GM21786 (cell line): Measurements from ENCODE around the gene GPD1.
"Not testable (repeated sequence)": the region's sequence is repeated elsewhere in the genome, so short reads cannot be mapped to it uniquely, and the experiment has no call there.

Experiments used
- ATAC-seq: cut with Tn5 transposase; IDR thresholded peaks from one replicate; pipeline ENCODE4 v1.9.1; 2021; ENCODE audit not compliant: unreplicated experiment

The GPD1 gene

DNA sequence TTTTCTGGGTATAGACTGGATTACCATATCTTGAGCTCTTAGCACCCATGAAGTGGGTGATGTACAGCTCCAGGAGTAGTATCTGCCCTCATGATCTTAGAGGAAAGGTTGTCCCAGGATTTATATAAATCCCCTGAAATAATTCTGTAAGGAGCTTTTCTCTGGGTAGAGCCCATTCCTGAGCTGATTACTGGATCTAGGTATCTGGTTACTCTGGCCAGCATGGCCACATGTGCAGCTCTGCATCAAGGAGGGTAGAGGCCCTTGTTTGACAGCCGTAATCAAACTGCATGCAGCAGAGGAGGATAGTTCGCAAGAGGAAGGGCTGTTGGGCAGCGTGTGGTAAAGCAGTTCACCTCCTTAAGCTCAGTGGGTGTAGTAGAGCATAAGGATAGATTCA is 16.7 kb downstream of the GPD1 start:
- no peak for ATAC-seq

DNA sequence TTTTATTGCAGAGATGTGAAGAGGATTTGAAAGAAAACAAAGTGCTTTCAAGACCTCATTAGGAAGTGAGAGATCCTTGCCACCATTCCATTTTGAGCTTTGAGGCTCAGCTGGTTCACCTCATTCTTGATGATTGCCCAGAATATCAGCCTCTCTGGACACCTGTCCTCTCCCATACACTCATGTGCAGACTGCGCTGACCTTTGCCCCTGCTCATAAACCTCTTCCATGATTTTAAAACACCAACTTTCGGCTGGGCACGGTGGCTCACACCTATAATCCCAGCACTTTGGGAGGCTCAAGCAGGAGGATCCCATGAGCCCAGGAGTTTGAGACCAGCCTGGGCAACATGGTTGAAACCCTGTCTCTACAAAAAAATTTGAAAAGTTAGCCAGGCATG is 17.1 kb downstream of the GPD1 start:
- no peak for ATAC-seq

DNA sequence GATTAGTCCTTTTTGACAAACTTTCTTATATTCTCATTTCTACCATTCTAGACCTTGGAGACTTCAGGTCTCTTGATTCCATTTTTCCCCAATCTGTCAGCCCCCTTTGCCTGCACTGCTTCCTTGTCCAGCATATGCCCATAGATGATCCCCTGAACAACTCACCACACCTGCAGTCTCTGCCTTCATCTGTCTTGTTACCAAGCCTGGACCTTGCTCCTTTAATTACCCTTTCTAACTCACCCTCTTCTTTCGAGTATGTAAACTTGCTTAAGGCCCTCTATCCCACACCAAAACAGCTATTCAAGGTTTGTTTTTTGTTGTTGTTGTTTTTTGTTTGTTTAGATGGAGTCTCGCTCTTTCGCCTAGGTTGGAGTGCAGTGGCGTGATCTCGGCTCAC is 17.8 kb downstream of the GPD1 start:
- ATAC-seq, result no peak

DNA sequence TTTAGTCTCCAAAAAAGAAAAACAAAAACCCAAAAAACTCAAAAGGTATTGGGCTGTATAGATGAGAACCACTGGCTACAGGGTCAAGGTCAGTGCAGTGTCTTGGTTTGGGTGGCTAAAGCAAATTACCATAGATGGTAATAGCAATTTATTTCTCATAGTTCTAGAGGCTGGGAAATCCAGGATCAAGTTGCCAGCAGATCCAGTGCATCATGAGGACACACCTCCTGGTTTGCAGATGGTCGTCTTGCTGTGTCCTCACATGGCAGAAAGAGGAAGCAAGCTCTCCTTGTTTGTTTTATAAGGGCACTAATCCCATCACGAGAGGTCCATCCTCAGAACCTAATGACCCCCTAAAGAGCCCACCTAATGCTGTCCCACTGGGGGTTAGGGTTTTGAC is 19.4 kb downstream of the GPD1 start:
- no peak for ATAC-seq

- ATAC-seq, result no peak
These were observed 23.7 kb downstream of the GPD1 start for GRCh38 chr12:50127546-50127945.

GRCh38 chr12:50129290-50129689 is 25.5 kb downstream of the GPD1 start:
- ATAC-seq, result no peak

- ATAC-seq, result no peak
These were observed 28.8 kb downstream of the GPD1 start for GRCh38 chr12:50132505-50133135.

GRCh38 chr12:50142993-50143392 is 39.2 kb downstream of the GPD1 start:
- no peak for ATAC-seq

GRCh38 chr12:50145439-50145838 is 41.6 kb downstream of the GPD1 start:
- ATAC-seq, result no peak

DNA sequence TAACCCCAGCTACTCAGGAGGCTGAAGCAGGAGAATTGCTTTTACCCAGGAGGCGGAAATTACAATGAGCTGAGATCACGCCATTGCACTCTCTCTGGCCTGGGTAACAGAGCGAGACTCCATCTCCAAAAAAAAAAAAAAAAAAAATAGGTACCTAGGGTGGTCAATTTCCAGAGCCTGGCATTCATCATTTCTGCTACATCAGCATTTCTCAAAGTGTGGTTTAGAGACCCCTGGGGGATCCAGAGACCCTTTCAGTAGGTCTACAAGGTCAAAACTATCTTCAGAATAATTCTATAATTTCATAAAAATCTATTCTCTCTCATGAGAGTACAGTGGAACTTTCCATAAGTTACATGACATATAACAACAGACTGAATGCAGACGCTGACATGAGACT is 43.5 kb downstream of the GPD1 start:
- ATAC-seq, result no peak

DNA sequence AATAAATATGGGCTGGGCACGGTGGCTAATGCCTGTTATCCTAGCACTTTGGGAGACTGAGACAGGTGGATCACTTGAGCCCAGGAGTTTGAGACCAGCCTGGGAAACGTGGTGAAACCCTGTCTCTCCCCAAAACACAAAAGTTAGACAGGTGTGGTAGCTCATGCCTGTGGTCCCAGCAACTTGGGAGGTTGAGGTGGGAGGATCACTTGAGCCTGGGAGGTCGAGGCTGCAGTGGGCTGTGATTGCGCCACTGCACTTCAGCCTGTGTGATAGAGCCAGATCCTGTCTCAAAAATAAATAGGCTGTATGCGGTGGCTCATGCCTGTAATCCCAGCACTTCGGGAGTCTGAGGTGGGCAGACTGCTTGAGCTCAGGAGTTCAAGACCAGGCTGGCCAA is 44.2 kb downstream of the GPD1 start:
- not testable (repeated sequence) for ATAC-seq

GRCh38 chr12:50149311-50149710 is 45.5 kb downstream of the GPD1 start:
- ATAC-seq, result no peak

DNA sequence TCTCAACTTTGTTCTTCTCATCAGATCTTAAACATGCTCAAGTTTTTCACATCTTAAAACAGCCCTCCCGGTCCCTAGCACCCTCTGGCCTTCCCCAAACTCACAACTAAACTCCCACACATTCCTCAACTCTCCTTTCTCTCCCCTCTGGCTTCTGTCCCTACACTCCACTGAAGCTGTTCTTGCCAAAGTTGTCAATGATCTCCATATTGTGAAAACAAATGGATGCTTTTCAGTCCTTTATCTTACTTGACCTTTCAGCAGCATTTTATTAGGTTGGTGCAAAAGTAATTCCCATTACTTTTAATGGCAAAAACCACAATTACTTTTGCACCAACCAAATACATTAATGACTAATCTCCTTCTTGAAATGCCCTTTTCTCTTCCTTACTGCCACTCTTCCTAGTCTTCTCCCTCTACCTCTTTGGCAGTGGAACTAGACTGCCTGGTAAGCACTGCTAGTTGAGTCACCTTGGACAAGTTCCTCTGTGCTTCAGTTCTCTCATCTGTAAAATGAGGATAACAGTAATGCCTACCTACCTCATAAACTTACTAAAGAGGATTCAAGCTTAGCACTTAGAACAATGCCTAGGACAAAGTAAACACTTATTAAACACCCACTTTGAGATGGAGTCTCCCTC is 47.4 kb downstream of the GPD1 start:
- no peak for ATAC-seq

DNA sequence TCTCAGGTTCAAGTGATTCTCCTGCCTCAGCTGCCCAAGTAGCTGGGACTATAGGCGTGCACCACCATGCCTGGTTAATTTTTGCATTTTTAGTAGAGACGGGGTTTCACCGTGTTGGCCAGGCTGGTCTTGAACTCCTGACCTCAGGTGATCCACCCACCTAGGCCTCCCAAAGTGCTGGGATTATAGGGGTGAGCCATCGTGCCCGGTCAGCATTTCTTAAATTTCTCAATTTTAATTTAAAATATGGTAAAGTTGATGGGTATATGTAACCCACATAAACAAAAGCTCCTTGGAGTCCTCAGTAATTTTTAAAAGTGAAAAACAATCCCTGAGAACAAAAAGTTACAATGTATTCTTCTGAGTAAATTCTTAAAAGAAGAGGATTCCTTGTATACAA is 51.1 kb downstream of the GPD1 start:
- ATAC-seq, result not testable (repeated sequence)

DNA sequence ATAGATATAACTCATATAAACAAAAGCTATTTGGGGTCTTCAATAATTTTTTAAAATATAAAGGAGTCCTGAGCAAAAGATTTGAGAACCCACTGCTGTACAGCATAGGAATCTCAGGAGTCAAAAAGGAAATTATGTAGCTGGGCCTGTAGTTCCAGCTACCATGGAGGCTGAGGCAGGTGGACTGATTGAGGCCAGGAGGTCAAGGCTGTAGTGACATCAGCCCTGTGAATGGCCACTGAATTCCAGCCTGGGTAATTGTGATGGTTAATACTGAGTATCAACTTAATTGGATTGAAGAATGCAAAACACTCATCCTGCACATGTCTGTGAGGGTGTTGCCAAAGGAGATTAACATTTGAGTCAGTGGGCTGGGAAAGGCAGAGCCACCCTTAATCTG is 52.8 kb downstream of the GPD1 start:
- ATAC-seq, result no peak

DNA sequence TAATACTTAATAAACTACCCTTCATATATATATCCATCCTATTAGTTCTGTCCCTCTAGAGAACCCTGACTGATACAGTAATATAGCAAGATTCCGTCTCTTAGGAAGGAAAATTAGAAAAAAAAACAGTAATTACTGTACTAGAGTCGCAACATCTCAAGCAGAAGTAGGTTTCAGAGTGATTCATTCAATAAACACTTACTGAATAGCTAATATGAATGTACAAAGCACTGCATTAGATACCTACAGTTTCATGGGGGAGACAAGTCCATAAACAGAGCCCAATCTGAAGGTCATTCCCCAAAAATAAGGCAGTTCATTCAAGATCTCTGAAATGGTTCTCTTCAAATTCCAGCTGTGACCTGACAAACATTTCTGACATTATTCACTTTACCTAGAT is 53.5 kb downstream of the GPD1 start:
- no peak for ATAC-seq

- ATAC-seq, result no peak
These were observed 56.8 kb downstream of the GPD1 start for GRCh38 chr12:50160643-50161042.
